ENCODE data around the gene CNDP1.

The CNDP1 gene

GRCh38 chr18:74540652-74541421 lies 6.5 kb downstream of the CNDP1 start:
- H3K4me3 ChIP-seq (ENCODE audit: low read length): no peak overlapping the region
- H3K9me3 ChIP-seq (ENCODE audit: control insufficient read depth, low read depth, low read length): no peaks in the 10 kb centered on the region
- no peaks in the 10 kb centered on the region for H3K27me3 ChIP-seq (ENCODE audit: control insufficient read depth, insufficient read depth, low read length)
- H3K27ac ChIP-seq (ENCODE audit: low read length): no peak overlapping the region
- no peaks in the 10 kb centered on the region for H3K36me3 ChIP-seq (ENCODE audit: control insufficient read depth, low read depth, low read length)
- no peak overlapping the region for H3K9ac ChIP-seq (ENCODE audit: low read length)
- no peaks in the 10 kb centered on the region for H3K4me1 ChIP-seq (ENCODE audit: control insufficient read depth, low read depth, low read length)

GRCh38 chr18:74541703-74542555 lies 7.6 kb downstream of the CNDP1 start:
- Histone ChIP-seq H3K4me3 (ENCODE audit: low read length) (no peak overlapping the region), H3K9ac (ENCODE audit: low read length) (no peak overlapping the region), H3K27me3 (ENCODE audit: control insufficient read depth, insufficient read depth, low read length) (no peaks in the 10 kb centered on the region), H3K4me1 (ENCODE audit: control insufficient read depth, low read depth, low read length) (no peaks in the 10 kb centered on the region), H3K36me3 (ENCODE audit: control insufficient read depth, low read depth, low read length) (no peaks in the 10 kb centered on the region), H3K9me3 (ENCODE audit: control insufficient read depth, low read depth, low read length) (no peaks in the 10 kb centered on the region), H3K27ac (ENCODE audit: low read length) (no peak overlapping the region)

GRCh38 chr18:74544898-74545297 lies 10.6 kb downstream of the CNDP1 start:
- Histone ChIP-seq H3K4me3 (ENCODE audit: low read length) (no peak overlapping the region), H3K4me1 (ENCODE audit: control insufficient read depth, low read depth, low read length) (no peaks in the 10 kb centered on the region), H3K36me3 (ENCODE audit: control insufficient read depth, low read depth, low read length) (no peaks in the 10 kb centered on the region), H3K9me3 (ENCODE audit: control insufficient read depth, low read depth, low read length) (peaks cover 11% of the 10 kb centered on the region), H3K9ac (ENCODE audit: low read length) (no peak overlapping the region), H3K27ac (ENCODE audit: low read length) (no peak overlapping the region), H3K27me3 (ENCODE audit: control insufficient read depth, insufficient read depth, low read length) (no peaks in the 10 kb centered on the region)

- Histone ChIP-seq H3K27ac (ENCODE audit: low read length) (no peak overlapping the region), H3K4me1 (ENCODE audit: control insufficient read depth, low read depth, low read length) (no peaks in the 10 kb centered on the region), H3K4me3 (ENCODE audit: low read length) (no peak overlapping the region), H3K27me3 (ENCODE audit: control insufficient read depth, insufficient read depth, low read length) (no peaks in the 10 kb centered on the region), H3K9me3 (ENCODE audit: control insufficient read depth, low read depth, low read length) (peaks cover 12% of the 10 kb centered on the region), H3K9ac (ENCODE audit: low read length) (no peak overlapping the region), H3K36me3 (ENCODE audit: control insufficient read depth, low read depth, low read length) (no peaks in the 10 kb centered on the region)
Measured at GRCh38 chr18:74546007-74546406, 11.7 kb downstream of the CNDP1 start.

- Histone ChIP-seq H3K36me3 (ENCODE audit: control insufficient read depth, low read depth, low read length) (no peaks in the 10 kb centered on the region), H3K9ac (ENCODE audit: low read length) (no peak overlapping the region), H3K4me1 (ENCODE audit: control insufficient read depth, low read depth, low read length) (no peaks in the 10 kb centered on the region), H3K9me3 (ENCODE audit: control insufficient read depth, low read depth, low read length) (peaks cover 12% of the 10 kb centered on the region), H3K4me3 (ENCODE audit: low read length) (no peak overlapping the region), H3K27ac (ENCODE audit: low read length) (no peak overlapping the region), H3K27me3 (ENCODE audit: control insufficient read depth, insufficient read depth, low read length) (no peaks in the 10 kb centered on the region)
Measured at GRCh38 chr18:74546751-74547530, 12.6 kb downstream of the CNDP1 start.

- Histone ChIP-seq H3K9me3 (ENCODE audit: control insufficient read depth, low read depth, low read length) (peaks cover 12% of the 10 kb centered on the region), H3K27ac (ENCODE audit: low read length) (no peak overlapping the region), H3K4me3 (ENCODE audit: low read length) (no peak overlapping the region), H3K36me3 (ENCODE audit: control insufficient read depth, low read depth, low read length) (no peaks in the 10 kb centered on the region), H3K9ac (ENCODE audit: low read length) (no peak overlapping the region), H3K27me3 (ENCODE audit: control insufficient read depth, insufficient read depth, low read length) (no peaks in the 10 kb centered on the region), H3K4me1 (ENCODE audit: control insufficient read depth, low read depth, low read length) (no peaks in the 10 kb centered on the region)
Measured at GRCh38 chr18:74547860-74548259, 13.6 kb downstream of the CNDP1 start.

GRCh38 chr18:74549591-74550104 lies 15.3 kb downstream of the CNDP1 start:
- Histone ChIP-seq H3K9ac (ENCODE audit: low read length) (no peak overlapping the region), H3K9me3 (ENCODE audit: control insufficient read depth, low read depth, low read length) (peaks cover 12% of the 10 kb centered on the region), H3K27me3 (ENCODE audit: control insufficient read depth, insufficient read depth, low read length) (no peaks in the 10 kb centered on the region), H3K36me3 (ENCODE audit: control insufficient read depth, low read depth, low read length) (no peaks in the 10 kb centered on the region), H3K4me3 (ENCODE audit: low read length) (no peak overlapping the region), H3K4me1 (ENCODE audit: control insufficient read depth, low read depth, low read length) (no peaks in the 10 kb centered on the region), H3K27ac (ENCODE audit: low read length) (no peak overlapping the region)

GRCh38 chr18:74550886-74551285 lies 16.6 kb downstream of the CNDP1 start:
- H3K27me3 ChIP-seq (ENCODE audit: control insufficient read depth, insufficient read depth, low read length): no peaks in the 10 kb centered on the region

GRCh38 chr18:74551452-74551851 lies 17.2 kb downstream of the CNDP1 start:
- Histone ChIP-seq H3K4me3 (ENCODE audit: low read length) (no peak overlapping the region), H3K36me3 (ENCODE audit: control insufficient read depth, low read depth, low read length) (no peaks in the 10 kb centered on the region), H3K9ac (ENCODE audit: low read length) (no peak overlapping the region), H3K27ac (ENCODE audit: low read length) (no peak overlapping the region), H3K9me3 (ENCODE audit: control insufficient read depth, low read depth, low read length) (peaks cover 12% of the 10 kb centered on the region), H3K27me3 (ENCODE audit: control insufficient read depth, insufficient read depth, low read length) (no peaks in the 10 kb centered on the region), H3K4me1 (ENCODE audit: control insufficient read depth, low read depth, low read length) (no peaks in the 10 kb centered on the region)

More at GRCh38 chr18:74550886-74551285, 16.6 kb downstream of the CNDP1 start:
- Histone ChIP-seq H3K4me1 (ENCODE audit: control insufficient read depth, low read depth, low read length) (no peaks in the 10 kb centered on the region), H3K27ac (ENCODE audit: low read length) (no peak overlapping the region), H3K36me3 (ENCODE audit: control insufficient read depth, low read depth, low read length) (no peaks in the 10 kb centered on the region), H3K9ac (ENCODE audit: low read length) (no peak overlapping the region), H3K4me3 (ENCODE audit: low read length) (no peak overlapping the region), H3K9me3 (ENCODE audit: control insufficient read depth, low read depth, low read length) (peaks cover 12% of the 10 kb centered on the region)

- Histone ChIP-seq H3K9ac (ENCODE audit: low read length) (no peak overlapping the region), H3K4me1 (ENCODE audit: control insufficient read depth, low read depth, low read length) (no peaks in the 10 kb centered on the region)
Measured at GRCh38 chr18:74551936-74552555, 17.7 kb downstream of the CNDP1 start.

GRCh38 chr18:74556126-74556525 lies 21.8 kb downstream of the CNDP1 start:
- H3K36me3 ChIP-seq (ENCODE audit: control insufficient read depth, low read depth, low read length): no peaks in the 10 kb centered on the region
- H3K4me3 ChIP-seq (ENCODE audit: low read length): no peak overlapping the region
- H3K9me3 ChIP-seq (ENCODE audit: control insufficient read depth, low read depth, low read length): no peaks in the 10 kb centered on the region
- no peaks in the 10 kb centered on the region for H3K27me3 ChIP-seq (ENCODE audit: control insufficient read depth, insufficient read depth, low read length)
- H3K27ac ChIP-seq (ENCODE audit: low read length): no peak overlapping the region
- H3K4me1 ChIP-seq (ENCODE audit: control insufficient read depth, low read depth, low read length): no peaks in the 10 kb centered on the region
- H3K9ac ChIP-seq (ENCODE audit: low read length): no peak overlapping the region

More at GRCh38 chr18:74551936-74552555, 17.7 kb downstream of the CNDP1 start:
- Histone ChIP-seq H3K4me3 (ENCODE audit: low read length) (no peak overlapping the region), H3K36me3 (ENCODE audit: control insufficient read depth, low read depth, low read length) (no peaks in the 10 kb centered on the region), H3K9me3 (ENCODE audit: control insufficient read depth, low read depth, low read length) (peaks cover 12% of the 10 kb centered on the region), H3K27me3 (ENCODE audit: control insufficient read depth, insufficient read depth, low read length) (no peaks in the 10 kb centered on the region), H3K27ac (ENCODE audit: low read length) (no peak overlapping the region)

Data from iPS-18a (cell line).